ENCODE measurements around the gene RAC2.

- no peak for TF ChIP-seq POLR2A (IDR thresholded peaks at IDR 0.05)
- TF ChIP-seq, protein P1, sequence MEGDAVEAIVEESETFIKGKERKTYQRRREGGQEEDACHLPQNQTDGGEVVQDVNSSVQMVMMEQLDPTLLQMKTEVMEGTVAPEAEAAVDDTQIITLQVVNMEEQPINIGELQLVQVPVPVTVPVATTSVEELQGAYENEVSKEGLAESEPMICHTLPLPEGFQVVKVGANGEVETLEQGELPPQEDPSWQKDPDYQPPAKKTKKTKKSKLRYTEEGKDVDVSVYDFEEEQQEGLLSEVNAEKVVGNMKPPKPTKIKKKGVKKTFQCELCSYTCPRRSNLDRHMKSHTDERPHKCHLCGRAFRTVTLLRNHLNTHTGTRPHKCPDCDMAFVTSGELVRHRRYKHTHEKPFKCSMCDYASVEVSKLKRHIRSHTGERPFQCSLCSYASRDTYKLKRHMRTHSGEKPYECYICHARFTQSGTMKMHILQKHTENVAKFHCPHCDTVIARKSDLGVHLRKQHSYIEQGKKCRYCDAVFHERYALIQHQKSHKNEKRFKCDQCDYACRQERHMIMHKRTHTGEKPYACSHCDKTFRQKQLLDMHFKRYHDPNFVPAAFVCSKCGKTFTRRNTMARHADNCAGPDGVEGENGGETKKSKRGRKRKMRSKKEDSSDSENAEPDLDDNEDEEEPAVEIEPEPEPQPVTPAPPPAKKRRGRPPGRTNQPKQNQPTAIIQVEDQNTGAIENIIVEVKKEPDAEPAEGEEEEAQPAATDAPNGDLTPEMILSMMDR (IDR thresholded peaks at IDR 0.05), result no peak
Measured at GRCh38 chr22:37245740-37246139, 1.7 kb upstream of the RAC2 start.
